ENCODE measurements around the gene RLN3.
"Not testable (repeated sequence)": the region's sequence is repeated elsewhere in the genome, so short reads cannot be mapped to it uniquely, and the experiment has no call there.

DNA sequence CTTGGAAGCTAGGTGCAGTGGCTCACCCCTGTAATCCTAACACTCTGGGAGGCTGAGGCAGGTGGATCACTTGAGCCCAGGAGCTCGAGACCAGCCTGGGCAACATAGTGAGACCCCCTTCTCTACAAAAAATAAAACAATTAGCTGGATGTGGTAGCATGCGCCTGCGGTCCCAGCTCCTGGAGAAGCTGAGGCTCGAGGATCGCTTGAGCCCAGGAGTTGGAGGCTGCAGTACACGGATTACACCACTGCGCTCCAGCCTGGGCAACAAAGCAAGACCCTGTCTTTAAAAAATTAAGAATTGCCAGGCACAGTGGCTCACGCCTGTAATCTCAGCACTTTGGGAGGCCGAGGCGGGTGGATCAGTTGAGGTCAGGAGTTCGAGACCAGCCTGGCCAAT lies 23.0 kb downstream of the RLN3 start:
- TF ChIP-seq, protein P1, sequence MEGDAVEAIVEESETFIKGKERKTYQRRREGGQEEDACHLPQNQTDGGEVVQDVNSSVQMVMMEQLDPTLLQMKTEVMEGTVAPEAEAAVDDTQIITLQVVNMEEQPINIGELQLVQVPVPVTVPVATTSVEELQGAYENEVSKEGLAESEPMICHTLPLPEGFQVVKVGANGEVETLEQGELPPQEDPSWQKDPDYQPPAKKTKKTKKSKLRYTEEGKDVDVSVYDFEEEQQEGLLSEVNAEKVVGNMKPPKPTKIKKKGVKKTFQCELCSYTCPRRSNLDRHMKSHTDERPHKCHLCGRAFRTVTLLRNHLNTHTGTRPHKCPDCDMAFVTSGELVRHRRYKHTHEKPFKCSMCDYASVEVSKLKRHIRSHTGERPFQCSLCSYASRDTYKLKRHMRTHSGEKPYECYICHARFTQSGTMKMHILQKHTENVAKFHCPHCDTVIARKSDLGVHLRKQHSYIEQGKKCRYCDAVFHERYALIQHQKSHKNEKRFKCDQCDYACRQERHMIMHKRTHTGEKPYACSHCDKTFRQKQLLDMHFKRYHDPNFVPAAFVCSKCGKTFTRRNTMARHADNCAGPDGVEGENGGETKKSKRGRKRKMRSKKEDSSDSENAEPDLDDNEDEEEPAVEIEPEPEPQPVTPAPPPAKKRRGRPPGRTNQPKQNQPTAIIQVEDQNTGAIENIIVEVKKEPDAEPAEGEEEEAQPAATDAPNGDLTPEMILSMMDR (IDR thresholded peaks at IDR 0.05 in 8 of 11, conservative IDR thresholded peaks at IDR 0.05 in 3 of 11): not testable (repeated sequence)
- TF ChIP-seq POLR2A (IDR thresholded peaks at IDR 0.05): not testable (repeated sequence)
